Activated CD4-positive, alpha-beta T cell treated with anti-CD3 and anti-CD28 coated beads, Interleukin-2, Interleukin-4, amounts not matched to agents 100 ng/mL and 50 ng/mL, durations not matched to agents 16 hours and 8 hours (primary cell): ENCODE results near the gene RPP38.
A peak's percentile ranks its signal among the peaks of the same experiment; 100 is the strongest.

Experiments used
- DNase-seq: peaks from one replicate; pipeline ENCODE4 v3.0.0-alpha.2; 2020; ENCODE audit warnings: low spot score

Gene RPP38

DNA sequence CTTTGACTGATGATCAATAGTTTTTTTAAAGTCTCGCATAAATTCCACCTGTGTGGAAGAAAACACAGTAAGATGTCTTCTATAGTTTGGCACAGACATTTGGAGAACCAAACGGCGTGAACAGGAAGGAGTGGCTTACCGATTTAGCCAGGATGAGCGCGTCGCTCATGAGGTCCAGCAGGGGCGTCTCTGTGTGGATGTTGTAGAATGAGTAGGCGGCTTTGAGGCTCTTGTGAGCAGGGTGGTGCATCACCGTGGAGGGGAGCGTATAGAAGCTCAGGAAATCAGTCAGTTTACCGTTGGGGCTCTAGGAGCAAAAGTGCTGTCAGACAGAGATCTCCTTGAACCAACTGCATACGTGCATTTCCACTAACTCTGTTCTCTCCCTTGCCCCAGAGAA is 15.5 kb downstream of the RPP38 start:
- peak; percentile 17 for DNase-seq

DNA sequence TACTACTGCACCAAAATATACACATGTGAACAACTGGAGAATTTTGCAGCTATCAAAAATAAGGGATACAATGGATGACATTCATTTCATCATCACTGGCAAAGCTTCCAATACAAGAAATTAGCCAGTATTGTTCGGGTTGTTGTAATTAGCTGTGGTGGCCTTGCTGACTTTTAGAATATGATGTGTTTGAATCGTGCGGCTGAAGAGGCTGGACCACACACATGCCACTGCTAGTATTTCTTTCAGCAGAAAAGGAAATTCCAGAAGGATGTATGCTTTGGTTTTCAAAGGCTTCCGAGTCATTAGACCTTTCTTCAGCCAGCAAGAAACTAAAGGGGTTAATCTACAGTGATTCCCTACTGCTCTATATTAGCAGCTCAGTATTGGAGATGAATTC is 16.6 kb downstream of the RPP38 start:
- no peak for DNase-seq

DNA sequence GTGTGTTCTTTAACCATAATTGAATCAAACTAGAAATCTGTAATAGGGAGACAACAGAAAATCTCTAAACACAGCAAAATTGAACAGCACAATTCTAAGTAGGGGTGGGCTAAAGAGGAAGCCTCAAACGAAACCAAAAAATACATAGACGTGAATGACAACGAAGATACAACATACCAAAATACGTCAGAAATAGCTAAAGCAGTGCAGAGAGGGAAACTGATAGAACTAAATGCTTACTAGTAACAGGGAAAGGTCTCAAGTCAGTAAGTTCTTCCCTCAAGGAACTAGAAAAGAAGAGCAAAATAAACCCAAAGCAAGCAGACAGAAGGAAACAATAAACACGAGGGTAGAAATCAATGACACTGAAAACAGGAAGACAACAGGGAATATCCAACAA is 19.1 kb downstream of the RPP38 start:
- no peak for DNase-seq

DNA sequence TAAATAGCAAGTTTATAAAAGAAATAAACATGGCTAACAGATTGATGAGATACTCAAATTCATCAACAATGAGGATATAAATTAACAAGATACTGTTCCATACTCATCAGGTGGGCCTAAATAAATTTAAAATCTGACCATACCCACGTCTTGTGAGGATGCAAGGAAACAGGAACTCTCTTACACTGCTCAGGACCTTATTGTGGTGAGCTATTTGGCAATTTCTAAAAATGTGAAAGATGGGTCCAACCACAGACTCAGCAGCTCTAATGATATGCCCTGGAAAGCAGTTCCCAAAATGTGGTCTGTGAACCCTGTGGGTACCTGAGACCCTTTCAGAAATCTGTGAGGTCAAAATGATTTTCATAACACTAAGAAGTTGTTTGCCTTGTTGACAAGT is 21.5 kb downstream of the RPP38 start:
- no peak for DNase-seq

DNA sequence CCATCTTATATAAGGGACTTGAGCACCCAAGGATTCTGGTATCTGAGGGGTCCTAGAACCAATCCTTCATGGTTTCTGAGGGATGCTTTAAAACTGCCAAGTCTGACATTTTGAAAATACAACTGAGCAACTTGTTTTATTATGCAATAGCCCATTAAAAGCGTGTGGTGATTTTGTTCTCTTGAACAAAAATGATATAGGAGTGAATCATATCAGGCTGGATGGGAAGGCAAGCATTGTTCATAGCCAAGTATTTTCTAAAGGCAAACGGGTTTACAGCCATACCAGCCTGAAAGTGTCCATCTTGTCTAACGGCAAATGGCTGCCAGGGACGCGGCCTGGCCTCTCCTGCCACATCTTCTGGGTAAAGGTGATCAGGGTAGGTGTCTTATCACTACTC is 23.4 kb downstream of the RPP38 start:
- DNase-seq = no peak

DNA sequence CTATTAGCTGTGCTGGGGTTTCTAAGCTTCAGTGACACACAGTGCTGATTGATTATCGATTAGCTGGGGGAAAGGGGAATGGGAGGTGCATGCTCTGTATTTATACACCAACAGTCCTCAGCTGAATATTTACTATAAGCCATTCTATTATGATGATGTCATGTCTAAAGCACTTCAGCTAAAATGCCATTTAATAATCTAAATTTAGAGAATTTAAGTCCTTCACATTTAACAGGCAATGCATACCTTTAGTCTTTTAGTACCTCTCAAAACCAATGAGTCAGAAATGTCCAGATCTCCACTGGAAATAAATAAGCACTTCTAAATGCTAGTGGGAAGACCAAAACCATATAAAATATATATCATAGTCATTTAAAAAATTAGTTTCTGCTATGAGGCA is 24.6 kb downstream of the RPP38 start:
- no peak for DNase-seq

DNA sequence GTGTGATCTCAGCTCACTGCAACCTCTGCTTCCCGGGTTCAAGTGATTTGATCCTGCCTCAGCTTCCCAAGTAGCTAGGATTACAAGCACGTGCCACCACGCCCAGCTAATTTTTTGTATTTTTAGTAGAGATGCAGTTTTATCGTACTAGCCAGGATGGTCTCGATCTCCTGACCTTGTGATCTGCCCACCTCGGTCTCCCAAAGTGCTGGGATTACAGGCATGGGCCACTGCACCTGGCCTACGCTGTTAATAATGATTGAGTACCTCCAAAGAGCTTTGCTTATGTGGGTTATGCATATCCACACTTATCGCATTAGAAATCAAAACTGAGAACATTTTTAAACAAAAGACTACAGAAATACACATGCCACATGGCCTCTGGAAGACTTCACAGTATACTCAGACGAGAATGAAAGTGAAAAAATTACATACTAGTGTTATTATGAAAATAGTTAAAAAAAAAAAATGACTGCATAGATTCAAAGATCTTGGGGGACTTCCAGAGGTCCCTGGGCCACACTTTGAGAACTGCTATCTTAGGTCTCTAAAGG is 25.4 kb downstream of the RPP38 start:
- peak; percentile 54 for DNase-seq

DNA sequence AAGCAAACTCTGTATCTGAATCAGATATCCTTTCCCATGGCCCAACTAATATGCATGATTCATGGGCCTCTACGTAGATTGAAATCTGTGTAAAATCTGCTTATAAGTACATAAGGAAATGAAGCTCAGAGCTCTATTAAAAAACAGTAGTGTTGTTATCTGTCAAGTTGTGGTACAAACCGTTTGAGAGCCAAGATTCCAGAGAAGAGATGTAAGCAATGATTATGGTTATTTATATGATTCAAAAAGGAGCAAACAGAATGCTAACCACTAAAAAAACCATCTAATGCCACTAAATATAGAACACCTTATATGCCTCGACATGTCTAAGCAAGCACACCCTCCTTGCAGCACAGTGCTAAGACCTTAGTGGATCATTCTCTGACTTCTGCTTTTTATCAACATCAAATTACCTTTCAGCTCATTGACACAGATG is 26.6 kb downstream of the RPP38 start:
- DNase-seq = peak; percentile 75

DNA sequence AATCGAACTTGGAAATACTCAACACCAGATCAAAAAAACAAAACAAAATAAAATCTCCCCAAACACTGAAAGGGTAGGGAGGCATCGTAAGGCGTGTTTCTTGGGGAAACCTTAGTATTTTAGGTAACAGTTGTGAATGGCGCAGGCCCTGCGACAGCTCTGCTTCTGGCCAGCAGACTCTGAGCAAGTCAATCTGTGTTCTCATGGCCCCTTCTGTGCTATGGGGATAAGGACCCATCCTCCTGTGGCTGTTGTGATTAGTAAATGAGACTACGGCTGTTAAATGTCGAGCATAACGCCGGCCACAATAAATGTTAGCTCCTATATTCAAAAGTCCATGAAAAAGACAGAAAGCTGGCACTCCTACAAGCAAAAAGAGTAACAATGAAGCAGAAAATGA is 27.0 kb downstream of the RPP38 start:
- DNase-seq = no peak

DNA sequence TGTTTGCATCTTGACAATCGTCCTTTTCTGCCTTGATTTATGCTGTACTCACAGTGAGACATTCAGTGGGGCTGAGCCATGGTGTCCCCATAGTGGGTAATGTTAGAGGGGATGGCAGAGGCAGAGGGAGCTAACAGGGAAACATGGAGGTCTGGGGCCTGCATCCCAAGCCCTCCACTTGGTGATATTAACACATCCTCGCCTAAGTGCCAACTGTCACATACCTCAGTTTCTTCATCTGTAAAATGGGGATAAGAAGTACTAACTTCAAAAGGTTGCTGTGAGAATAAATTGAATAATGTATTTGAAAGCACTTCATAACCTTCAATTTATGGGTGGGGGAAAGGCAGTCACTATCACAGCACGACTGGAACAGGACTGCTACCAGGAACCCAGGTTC is 27.8 kb downstream of the RPP38 start:
- DNase-seq = no peak

DNA sequence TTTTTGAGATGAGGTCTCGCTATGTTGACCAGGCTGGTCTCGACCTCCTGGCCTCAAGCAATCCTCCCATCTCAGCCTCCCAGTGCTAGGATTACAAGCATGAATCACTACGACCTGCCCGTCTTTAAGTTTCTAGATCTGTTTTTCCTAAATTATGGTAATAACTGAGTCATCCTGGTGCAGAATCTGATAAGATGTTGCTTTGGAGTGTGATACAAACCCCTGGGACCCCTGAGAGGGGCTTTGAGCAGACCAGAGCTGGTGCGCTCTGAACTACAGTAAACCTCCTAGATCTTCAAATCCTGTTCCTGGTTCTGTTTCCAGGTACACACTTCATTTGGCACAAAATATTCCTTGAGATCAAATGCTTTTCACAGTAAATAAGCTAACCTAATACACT is 34.2 kb downstream of the RPP38 start:
- no peak for DNase-seq

DNA sequence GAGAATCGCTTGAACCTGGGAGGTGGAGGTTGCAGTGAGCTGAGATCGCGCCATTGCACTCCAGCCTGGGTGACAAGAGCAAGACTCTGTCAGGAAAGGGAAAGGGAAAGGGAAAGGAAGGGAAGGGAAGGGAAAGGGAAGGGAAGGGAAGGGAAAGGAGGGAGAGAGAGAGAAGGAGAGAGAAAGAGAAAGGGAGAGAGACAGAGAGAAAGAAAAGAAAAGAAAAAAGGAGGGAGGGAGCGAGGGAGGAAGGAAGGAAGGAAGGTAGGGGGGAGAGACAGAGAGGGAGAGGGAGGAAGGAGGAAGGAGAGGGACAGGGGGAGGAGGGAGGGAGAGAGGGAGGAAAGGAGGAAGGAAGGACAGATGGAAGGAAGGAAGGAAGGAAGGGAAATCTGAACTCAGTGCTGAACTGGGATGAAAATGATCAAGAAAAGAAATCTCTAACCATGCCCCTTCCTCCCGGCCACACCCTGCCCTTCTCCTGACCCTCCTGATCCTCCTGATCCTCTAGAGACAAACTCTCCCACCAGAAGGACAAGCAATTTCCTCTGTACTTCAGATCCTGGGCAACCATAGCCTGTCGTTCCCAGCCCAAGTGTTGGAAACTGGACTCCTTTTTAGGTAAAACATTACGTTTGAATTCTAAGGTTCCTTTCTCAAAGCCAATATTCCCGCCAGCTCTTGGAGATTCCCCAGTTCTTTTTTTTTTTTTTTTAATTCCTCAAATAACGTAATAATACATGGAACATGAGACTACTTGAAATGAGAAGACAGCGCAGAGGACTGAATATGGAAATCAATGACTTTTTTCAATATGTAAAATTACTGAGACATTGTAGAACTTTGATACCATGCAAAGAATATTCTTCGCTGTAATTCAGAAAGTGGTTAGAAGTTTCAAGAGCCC is 39.2 kb downstream of the RPP38 start:
- DNase-seq = no peak

DNA sequence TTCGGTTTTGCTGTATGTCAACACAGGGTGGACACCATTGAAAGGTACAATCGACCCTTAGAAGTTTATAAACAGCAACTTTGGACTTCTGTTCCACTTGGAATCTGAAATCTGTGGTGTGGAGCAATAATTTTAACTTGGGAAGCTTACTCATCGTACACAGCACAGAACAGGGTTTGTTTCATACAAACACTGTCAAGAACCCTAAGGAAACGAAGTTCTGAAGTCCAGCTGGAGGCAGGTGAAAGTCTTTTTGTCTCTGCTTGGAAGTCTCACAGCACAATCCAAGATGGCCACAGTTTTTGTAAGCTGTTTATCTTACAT is 39.8 kb downstream of the RPP38 start:
- no peak for DNase-seq

DNA sequence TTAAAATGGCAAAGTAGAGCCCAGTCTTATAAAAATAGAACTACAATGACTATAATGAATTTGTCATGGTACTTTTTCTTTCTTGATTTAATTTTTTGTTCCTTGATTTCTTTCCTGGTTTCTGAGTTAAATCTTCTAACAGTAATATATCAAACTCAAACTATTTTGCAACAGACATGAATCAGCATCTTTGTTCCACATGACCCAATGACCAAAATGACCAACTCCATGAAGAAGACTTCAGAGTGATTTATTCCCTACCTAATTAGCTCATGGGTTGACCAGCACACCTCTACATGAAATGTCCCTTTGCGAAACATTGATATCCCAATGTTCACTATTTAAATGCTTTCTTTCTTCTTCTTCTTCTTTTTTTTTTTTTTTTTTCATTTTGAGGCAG is 40.5 kb downstream of the RPP38 start:
- no peak for DNase-seq

DNA sequence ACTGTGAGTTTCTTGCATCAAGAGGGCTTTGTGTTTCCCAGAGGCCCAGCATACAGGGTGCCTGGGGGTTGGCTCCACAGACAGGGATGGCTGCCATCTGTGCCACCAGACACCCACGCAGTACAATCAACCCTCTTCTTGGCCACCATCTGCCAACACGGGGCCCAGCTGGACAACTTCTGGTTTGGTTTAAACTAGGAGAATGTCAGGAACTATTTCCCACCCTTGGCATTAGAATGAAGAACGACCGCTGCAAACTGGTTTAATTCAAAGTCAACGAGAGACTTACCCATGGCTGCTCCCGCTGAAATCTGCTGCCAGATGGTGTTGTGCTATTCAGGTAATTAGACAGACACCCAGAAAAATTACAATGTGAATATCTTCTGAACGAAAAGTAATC is 43.5 kb downstream of the RPP38 start:
- DNase-seq = no peak

DNA sequence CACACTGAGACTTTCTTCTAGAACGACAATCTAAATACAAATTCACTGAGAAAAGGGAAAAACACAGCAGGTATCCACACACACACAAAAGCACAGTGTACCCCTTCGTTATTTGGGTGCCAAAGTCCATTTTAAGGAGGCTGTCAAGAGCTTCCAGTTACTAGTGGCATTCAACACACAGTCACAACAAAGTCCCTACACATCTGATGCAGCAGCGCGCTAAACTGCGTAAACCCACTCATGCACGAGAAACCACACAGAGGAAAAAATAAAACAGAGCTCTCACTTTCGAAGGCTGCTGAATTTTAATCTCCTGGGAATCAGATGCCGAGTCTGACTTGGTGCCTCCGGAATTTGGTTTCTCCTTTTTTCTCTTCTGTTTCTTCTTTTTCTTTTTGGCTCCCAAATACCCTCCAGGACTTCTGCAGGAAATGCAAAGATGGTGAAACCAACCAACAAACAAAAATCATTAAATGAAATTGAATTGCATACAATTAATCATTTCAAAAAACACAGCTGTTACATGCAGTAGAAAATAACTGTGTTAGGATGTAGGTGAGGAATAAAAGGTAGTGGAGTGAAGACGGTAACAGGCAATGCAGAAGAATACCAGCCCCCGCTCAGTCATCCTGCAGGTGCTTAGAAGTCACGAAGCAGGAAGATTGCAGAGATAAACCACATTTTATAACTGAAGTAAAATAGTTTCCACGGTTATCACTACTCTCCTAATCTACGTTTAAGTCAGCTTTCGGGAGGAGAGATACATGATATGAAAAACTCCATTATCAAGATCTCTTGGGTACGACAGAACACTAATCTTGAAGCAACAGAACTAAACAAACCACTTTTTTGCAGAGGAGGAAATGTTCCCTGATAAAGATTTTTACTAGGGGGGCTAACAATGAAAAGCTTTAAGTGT is 44.2 kb downstream of the RPP38 start:
- peak; percentile 31 for DNase-seq

DNA sequence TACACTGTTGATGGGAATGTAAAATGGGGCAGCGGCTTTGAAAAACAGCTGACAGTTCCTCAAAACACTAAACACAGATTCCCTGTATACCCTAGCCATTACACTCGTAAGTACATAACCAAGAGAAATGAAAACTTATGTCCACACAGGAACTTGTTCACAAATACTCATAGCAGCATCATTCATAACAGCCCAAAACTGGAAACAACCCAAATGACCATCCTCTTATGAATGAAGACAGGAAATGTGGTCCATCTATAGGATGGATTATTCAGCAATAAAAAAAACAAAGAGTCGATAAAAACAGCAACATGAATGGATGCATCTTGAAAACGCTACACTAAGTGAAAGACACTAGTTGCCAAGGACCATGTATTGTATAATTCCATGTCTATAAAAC is 47.6 kb downstream of the RPP38 start:
- no peak for DNase-seq

DNA sequence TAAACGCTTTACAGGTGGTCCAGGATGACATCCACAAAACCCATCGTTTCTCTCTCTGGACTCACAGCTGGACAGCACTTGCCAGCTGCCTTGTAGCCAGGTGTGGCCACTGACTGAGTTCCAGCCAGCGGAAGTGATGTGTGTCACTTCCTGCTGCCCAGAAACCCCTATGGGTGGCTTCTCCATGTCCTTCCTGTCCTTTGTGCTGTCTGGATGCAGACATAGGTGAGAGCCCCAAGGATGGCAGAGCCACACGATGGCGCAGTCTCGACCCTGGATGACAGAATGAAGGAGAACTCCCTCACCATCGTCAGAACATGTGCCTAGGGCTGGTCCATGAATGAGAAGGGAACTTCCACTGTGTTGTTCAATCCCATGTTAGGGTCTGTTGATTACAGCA is 49.2 kb downstream of the RPP38 start:
- DNase-seq = no peak

DNA sequence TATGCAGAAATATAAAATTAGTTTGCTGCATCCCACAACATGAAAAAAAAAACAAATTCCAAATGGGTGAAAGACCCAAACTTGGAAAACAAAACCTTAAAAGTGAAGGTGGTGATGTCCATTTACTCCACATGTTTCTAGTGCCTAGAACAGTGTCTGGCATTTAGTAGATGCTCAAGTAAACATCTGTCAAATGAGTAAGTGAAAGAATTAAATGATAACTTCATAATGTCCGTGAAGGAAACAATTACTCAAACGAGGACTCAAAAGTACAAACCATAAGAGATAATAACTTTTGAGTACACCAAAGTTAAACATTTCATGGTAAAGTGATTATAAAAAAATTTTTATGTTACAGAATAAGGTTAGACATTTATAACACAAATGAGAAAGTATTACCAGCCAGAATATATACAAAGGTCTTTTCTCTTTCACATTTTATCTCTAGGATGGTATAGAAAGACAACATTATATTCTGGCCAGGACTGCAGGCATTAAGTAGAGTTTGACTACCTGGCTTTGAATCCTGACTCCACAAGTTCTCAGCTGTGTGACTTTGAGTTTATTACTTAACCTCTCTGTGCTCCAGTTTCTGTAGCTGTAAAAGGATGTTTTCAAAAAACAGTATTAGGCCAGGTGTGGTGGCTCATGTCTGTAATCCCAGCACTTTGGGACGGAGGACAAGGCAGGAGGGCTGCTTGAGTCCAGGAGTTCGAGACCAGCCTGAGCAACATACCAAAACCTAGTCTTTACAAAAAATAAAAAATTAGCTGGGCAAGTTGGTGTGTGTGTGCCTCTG is 50.6 kb downstream of the RPP38 start:
- DNase-seq = no peak

DNA sequence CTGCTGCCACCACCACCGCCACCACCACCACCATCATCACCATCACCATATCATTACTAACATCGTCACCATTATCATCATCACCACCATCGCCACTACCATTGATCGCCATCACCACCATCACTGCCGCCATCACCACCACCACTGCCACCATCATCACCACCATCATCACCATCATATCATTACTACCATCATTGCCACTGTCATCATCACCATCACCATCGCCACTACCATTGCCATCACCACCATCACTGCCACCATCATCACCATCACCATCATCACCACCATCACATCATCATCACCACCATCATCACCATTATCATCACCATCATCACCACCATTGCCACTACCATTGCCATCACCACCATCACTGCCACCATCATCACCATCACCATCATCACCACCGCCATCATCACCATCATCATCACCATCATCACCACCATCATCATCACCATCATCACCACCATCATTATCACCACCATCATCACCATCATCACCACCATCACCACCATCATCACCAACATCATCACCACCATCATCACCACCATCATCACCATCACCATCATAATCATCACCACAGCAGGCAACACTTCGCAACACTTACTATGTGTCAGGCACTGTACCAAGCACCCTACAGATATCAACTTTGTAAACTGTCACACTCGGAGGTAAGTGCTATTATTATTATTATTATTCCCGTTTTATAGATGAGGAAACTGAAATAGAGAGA is 52.1 kb downstream of the RPP38 start:
- DNase-seq = no peak

DNA sequence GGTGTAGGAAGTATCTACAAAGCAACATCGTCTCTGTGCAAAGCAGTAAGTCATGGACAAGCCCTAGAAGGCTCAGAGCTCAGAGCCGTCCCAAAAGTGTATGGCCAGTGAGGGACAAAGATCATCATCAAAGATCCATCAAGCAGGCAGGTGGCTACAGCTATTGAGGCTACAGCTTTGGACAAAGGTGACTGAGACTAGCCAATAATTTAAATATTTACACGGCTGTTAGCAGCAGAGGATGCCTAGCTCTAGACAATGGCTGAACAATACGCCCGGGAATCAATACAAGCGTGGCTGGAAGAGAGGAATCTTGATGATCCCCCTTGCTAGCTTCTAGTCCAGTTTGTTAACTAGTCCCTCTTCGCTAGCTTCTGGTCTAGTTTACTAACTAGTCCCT is 53.4 kb downstream of the RPP38 start:
- no peak for DNase-seq
